MM.1S (cell line): Measurements from ENCODE around the gene IPCEF1.

Source experiments
- EZH2 ChIP-seq: fragments of 300-600 bp; sonication (generic); optimal IDR thresholded peaks from 2 replicates; pipeline ENCODE3; 2017; ENCODE audit warnings: low read depth, mild to moderate bottlenecking, antibody characterized with exemption, low read length, mixed read lengths
- EZH2phosphoT487 ChIP-seq: fragments of 300-600 bp; sonication (generic); IDR thresholded peaks from 2 replicates; pipeline ENCODE4 v1.6.1; 2018; ENCODE audit warnings: antibody characterized with exemption, low read length
- TF ChIP-seq, protein P1 (sequence below): fragments of 300-600 bp; sonication (generic); IDR thresholded peaks from 2 replicates; pipeline ENCODE4 v1.5.1; 2016; ENCODE audit warnings: antibody characterized with exemption, low read length, mixed read lengths

DNA sequence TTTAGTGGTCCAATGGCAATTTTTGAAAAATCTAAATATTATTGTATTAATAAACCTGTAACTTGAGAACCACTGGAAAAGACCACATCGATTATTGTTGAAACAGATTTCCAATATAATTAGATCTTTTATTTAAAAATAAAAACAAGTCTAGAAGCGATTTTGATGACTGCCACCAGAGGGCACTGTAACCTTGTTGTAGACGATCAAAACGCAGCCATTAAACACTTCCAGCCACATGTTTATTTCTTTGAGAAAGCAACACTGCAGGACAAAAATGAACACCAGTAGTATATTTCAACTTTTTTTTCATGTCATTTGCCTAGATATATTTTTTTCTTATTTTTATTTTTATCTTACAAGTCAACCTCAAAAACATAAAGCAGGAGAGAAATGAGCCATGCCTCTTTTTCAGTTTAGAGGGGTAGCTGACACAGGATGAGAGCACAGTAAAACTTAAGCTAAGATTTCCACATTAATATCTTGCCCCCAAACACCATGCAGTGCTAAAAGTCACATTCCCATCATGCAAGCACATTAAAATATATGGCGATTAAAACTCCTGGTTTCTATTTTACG, 202.1 kb downstream of the IPCEF1 start:
- no peak for TF ChIP-seq EZH2
- TF ChIP-seq, protein P1, sequence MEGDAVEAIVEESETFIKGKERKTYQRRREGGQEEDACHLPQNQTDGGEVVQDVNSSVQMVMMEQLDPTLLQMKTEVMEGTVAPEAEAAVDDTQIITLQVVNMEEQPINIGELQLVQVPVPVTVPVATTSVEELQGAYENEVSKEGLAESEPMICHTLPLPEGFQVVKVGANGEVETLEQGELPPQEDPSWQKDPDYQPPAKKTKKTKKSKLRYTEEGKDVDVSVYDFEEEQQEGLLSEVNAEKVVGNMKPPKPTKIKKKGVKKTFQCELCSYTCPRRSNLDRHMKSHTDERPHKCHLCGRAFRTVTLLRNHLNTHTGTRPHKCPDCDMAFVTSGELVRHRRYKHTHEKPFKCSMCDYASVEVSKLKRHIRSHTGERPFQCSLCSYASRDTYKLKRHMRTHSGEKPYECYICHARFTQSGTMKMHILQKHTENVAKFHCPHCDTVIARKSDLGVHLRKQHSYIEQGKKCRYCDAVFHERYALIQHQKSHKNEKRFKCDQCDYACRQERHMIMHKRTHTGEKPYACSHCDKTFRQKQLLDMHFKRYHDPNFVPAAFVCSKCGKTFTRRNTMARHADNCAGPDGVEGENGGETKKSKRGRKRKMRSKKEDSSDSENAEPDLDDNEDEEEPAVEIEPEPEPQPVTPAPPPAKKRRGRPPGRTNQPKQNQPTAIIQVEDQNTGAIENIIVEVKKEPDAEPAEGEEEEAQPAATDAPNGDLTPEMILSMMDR: peak; percentile 37
- TF ChIP-seq EZH2phosphoT487: no peak
